HEK293 (cell line): Measurements from ENCODE around the gene USP2.

ENCODE experiments used
- CTCF ChIP-seq: fragments of 450-650 bp; formaldehyde crosslinking; IDR thresholded peaks from 2 replicates; pipeline ENCODE4 v1.5.1; 2016; ENCODE audit warnings: missing biosample characterization, missing genetic modification characterization
- PBX3 ChIP-seq: sonication (generic); formaldehyde crosslinking; IDR thresholded peaks from 2 replicates; pipeline ENCODE4 v1.8.1; 2022; ENCODE audit warnings: mild to moderate bottlenecking, moderate library complexity, missing genetic modification reagents
- REST ChIP-seq: fragments of 450-650 bp; formaldehyde crosslinking; IDR thresholded peaks from 2 replicates; pipeline ENCODE4 v1.5.1; 2016; ENCODE audit warnings: missing biosample characterization, missing genetic modification characterization
- TCF7L2 ChIP-seq: IDR thresholded peaks from 2 replicates; pipeline ENCODE4 v1.6.1; 2011; ENCODE audit warnings: low read depth, mild to moderate bottlenecking, inconsistent platforms, low read length, moderate library complexity, borderline replicate concordance
- ZBTB17 ChIP-seq: fragments of 450-650 bp; formaldehyde crosslinking; IDR thresholded peaks from 2 replicates; pipeline ENCODE4 v1.5.1; 2016; ENCODE audit warnings: missing biosample characterization, missing genetic modification characterization
- ZBTB44 ChIP-seq: fragments of 450-650 bp; IDR thresholded peaks from 2 replicates; pipeline ENCODE4 v1.5.1; 2018; ENCODE audit warnings: missing biosample characterization, mild to moderate bottlenecking, missing genetic modification characterization
- ZNF239 ChIP-seq: fragments of 450-650 bp; formaldehyde crosslinking; IDR thresholded peaks from 2 replicates; pipeline ENCODE4 v1.5.1; 2016; ENCODE audit warnings: missing biosample characterization, missing genetic modification characterization
- ZNF549 ChIP-seq: fragments of 450-650 bp; IDR thresholded peaks from 2 replicates; pipeline ENCODE4 v1.5.1; 2018; ENCODE audit warnings: missing biosample characterization, missing genetic modification characterization, mild to moderate bottlenecking, inconsistent platforms, moderate library complexity
- ZNF600 ChIP-seq: fragments of 450-650 bp; formaldehyde crosslinking; IDR thresholded peaks from 2 replicates; pipeline ENCODE4 v1.5.1; 2016; ENCODE audit warnings: missing biosample characterization, missing genetic modification characterization
- ZNF670 ChIP-seq: fragments of 450-650 bp; formaldehyde crosslinking; IDR thresholded peaks from 2 replicates; pipeline ENCODE4 v1.5.1; 2016; ENCODE audit warnings: missing biosample characterization, missing genetic modification characterization, low read depth

GRCh38 chr11:119340335-119341221, 40.9 kb downstream of the USP2 start, which contains the start of gene C1QTNF5:
- TF ChIP-seq ZBTB17 (no peak), CTCF (tag by site-specific recombination) (no peak), ZNF600 (tag by site-specific recombination) (no peak), ZNF549 (tag by site-specific recombination) (no peak), ZBTB44 (tag by site-specific recombination) (no peak), ZNF239 (tag by site-specific recombination) (no peak), ZNF670 (no peak), REST (tag by site-specific recombination) (no peak), TCF7L2 (no peak), PBX3 (CRISPR knock-in tag) (no peak)
